ENCODE data around the gene ACVR1. TPM values are rescaled to one million over a fixed set of nuclear protein-coding genes. Genes with fewer than 3 reads are reported as not detected.

The ACVR1 gene
- polyA plus RNA-seq, 1 of the 3 experiments (the other 2 are of a cell fraction), result 22.4 TPM

GRCh38 chr2:157741819-157742484, 134.2 kb downstream of the ACVR1 start:
- CTCF ChIA-PET, result no interaction called here

DNA sequence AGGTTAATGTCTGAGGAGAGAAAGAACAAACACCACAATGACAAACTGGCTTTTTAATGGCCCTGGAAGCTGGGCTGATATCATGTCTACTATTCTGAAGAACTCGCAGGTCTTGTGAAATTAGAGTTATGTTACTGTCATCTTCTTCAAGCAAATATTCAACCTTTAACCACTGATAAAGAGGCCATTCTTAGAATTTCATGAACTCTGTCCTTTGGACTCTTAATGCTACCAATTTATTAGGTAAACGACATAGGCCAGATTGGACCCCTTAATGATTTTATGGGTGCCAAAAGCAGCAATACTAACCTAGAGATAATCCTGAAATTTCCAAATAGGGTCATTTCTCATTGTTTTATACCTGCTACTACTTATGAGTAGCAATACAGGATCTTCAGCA, 138.5 kb downstream of the ACVR1 start:
- Histone ChIP-seq H3K4me3 (ENCODE audit: low read depth in 2 of 2, low read length in 1 of 2) (no peak overlapping the region), H3K79me2 (ENCODE audit: insufficient read depth) (no peaks in the 10 kb centered on the region; the same call in 1 of the 2 replicates), H3K9me3 (no peaks in the 10 kb centered on the region), H4K20me1 (ENCODE audit: insufficient read depth) (no peaks in the 10 kb centered on the region), H3K27ac (ENCODE audit: low read depth in 2 of 2, low read length in 1 of 2) (no peak overlapping the region), H3F3A (replicated peaks; ENCODE audit: insufficient read depth) (no peaks in the 10 kb centered on the region), H2AFZ (ENCODE audit: low read depth) (no peak overlapping the region), H3K36me3 (replicated peaks in 1 of 2; ENCODE audit: control insufficient read depth in 1 of 2, insufficient read depth in 2 of 2, low read length in 1 of 2) (peaks cover 41 to 55% of the 10 kb centered on the region in 2 experiments), H3K27me3 (ENCODE audit: insufficient read depth) (no peaks in the 10 kb centered on the region), H3K4me1 (ENCODE audit: control insufficient read depth in 1 of 2, insufficient read depth in 2 of 2, low read depth in 1 of 2, low read length in 1 of 2) (no peaks in the 10 kb centered on the region), H3K9ac (no peak overlapping the region), H3K4me2 (no peak overlapping the region), H3K9me2 (no peaks in the 10 kb centered on the region)
- DNase-seq, result no peak
- POLR2A ChIA-PET, result no interaction called here
- CTCF ChIA-PET, result no interaction called here
- TF ChIP-seq EZH2phosphoT487 (IDR thresholded peaks at IDR 0.05; ENCODE audit: borderline replicate concordance, low read depth) (no peak), EP300 (IDR thresholded peaks at IDR 0.05; ENCODE audit: borderline replicate concordance in 1 of 2, low read depth in 1 of 2, low read length in 1 of 2) (no peak), GATA2 (CRISPR knock-in tag; IDR thresholded peaks at IDR 0.05) (no peak), YY1 (IDR thresholded peaks at IDR 0.05; ENCODE audit: low read depth) (no peak), POLR2AphosphoS5 (IDR thresholded peaks at IDR 0.05; ENCODE audit: low read depth, low read length) (no peak), USF2 (IDR thresholded peaks at IDR 0.05; ENCODE audit: borderline replicate concordance, low read depth, low read length) (no peak), NFIC (IDR thresholded peaks at IDR 0.05; ENCODE audit: borderline replicate concordance) (no peak), SMC3 (IDR thresholded peaks at IDR 0.05; ENCODE audit: low read depth, low read length) (no peak), JUND (IDR thresholded peaks at IDR 0.05) (no peak), TAF1 (IDR thresholded peaks at IDR 0.05; ENCODE audit: borderline replicate concordance, low read depth, low read length) (no peak), RXRA (IDR thresholded peaks at IDR 0.05; ENCODE audit: borderline replicate concordance, low read depth) (no peak), CHD2 (IDR thresholded peaks at IDR 0.05; ENCODE audit: low read length, partially characterized antibody) (no peak), SIN3A (IDR thresholded peaks at IDR 0.05; ENCODE audit: borderline replicate concordance, low read depth, low read length) (no peak), FOXM1 (IDR thresholded peaks at IDR 0.05; ENCODE audit: low read depth) (no peak), RAD21 (IDR thresholded peaks at IDR 0.05; ENCODE audit: low read length) (no peak), PBX3 (IDR thresholded peaks at IDR 0.05) (no peak), MEF2A (IDR thresholded peaks at IDR 0.05; ENCODE audit: borderline replicate concordance, low read depth) (no peak)
- 95% methylated on average over 2 of the region's 2 CpGs for WGBS (ENCODE audit: low lambda C conversion rate)

More at GRCh38 chr2:157741819-157742484, 134.2 kb downstream of the ACVR1 start:
- Histone ChIP-seq H3K4me1 (ENCODE audit: control insufficient read depth in 1 of 2, insufficient read depth in 2 of 2, low read depth in 1 of 2, low read length in 1 of 2) (peaks cover 0 to 5% of the 10 kb centered on the region in 2 experiments; a peak in 1 of 4 replicates), H3K27me3 (ENCODE audit: insufficient read depth) (no peaks in the 10 kb centered on the region), H3K36me3 (replicated peaks in 1 of 2; ENCODE audit: control insufficient read depth in 1 of 2, insufficient read depth in 2 of 2, low read length in 1 of 2) (peaks cover 17 to 29% of the 10 kb centered on the region in 2 experiments), H4K20me1 (ENCODE audit: insufficient read depth) (no peaks in the 10 kb centered on the region), H3K9ac (no peak overlapping the region), H3K27ac (ENCODE audit: low read depth in 2 of 2, low read length in 1 of 2) (no peak overlapping the region), H3K9me3 (no peaks in the 10 kb centered on the region), H3F3A (replicated peaks; ENCODE audit: insufficient read depth) (no peaks in the 10 kb centered on the region), H3K4me2 (no peak overlapping the region), H3K4me3 (ENCODE audit: low read depth in 2 of 2, low read length in 1 of 2) (no peak overlapping the region), H3K79me2 (ENCODE audit: insufficient read depth) (no peaks in the 10 kb centered on the region; the same call in 1 of the 2 replicates), H2AFZ (ENCODE audit: low read depth) (no peak overlapping the region), H3K9me2 (no peaks in the 10 kb centered on the region)
- no peak for TF ChIP-seq RCOR1 (IDR thresholded peaks at IDR 0.05; ENCODE audit: low read length)
- 97% methylated on average over 14 of the region's 14 CpGs for WGBS (ENCODE audit: low lambda C conversion rate)
- POLR2A ChIA-PET, result no interaction called here
- DNase-seq, result no peak

Data from SK-N-SH (cell line).